Stomach (tissue), 9 donors: ENCODE data around the gene CCDC169. TPM values are rescaled to one million over a fixed set of nuclear protein-coding genes. Genes with fewer than 3 reads are reported as not detected.

Experiments used
- DNase-seq, 2 donors: peaks; one replicate each; pipeline versions ENCODE4 v3.0.0 to v3.0.0-alpha.2; 2013 to 2019
- H3K27ac ChIP-seq, 5 donors: fragments of 200-600 bp in 4 of 5; sonication (generic) in 4 of 5; one replicate each; pipeline ENCODE4 v1.5.1; 2013 to 2019; ENCODE audit warnings: mild to moderate bottlenecking in 1 of 5, moderate library complexity in 1 of 5
- H3K27me3 ChIP-seq, 3 donors: fragments of 200-600 bp; sonication (generic); one replicate each; pipeline ENCODE4 v1.5.1; 2017 to 2019; ENCODE audit warnings: mixed run types in 1 of 3
- H3K36me3 ChIP-seq, 4 donors: fragments of 200-600 bp; sonication (generic); 1 replicate in 3 of 4; 2 replicates in 1 of 4; pipeline ENCODE4 v1.5.1; 2016 to 2019
- H3K4me1 ChIP-seq, 4 donors: fragments of 200-600 bp; sonication (generic); one replicate each; pipeline ENCODE4 v1.5.1; 2016 to 2019
- H3K4me3 ChIP-seq, 4 donors: fragments of 200-600 bp; sonication (generic) in 3 of 4; one replicate each; pipeline ENCODE4 v1.5.1; 2016 to 2019; ENCODE audit warnings: mild to moderate bottlenecking in 1 of 4
- H3K9me3 ChIP-seq, 4 donors: fragments of 200-600 bp; sonication (generic); one replicate each; pipeline ENCODE4 v1.5.1; 2016 to 2019
- CTCF ChIP-seq, 7 experiments: fragments of 450-650 bp in 4 of 7; fragments of 200-600 bp in 3 of 7; sonication (generic) in 3 of 7; IDR thresholded peaks; one replicate each; pipeline ENCODE4 v1.5.1; 2016 to 2019; ENCODE audit warnings: antibody characterized with exemption in 7 of 7, control low read depth in 2 of 7, mild to moderate bottlenecking in 1 of 7
- EP300 ChIP-seq: sonication (generic); formaldehyde crosslinking; IDR thresholded peaks from one replicate; pipeline ENCODE4 v1.6.1; 2017; ENCODE audit warnings: antibody characterized with exemption
- POLR2A ChIP-seq, 4 donors: fragments of 450-650 bp; IDR thresholded peaks; one replicate each; pipeline ENCODE4 v1.6.1; 2016; ENCODE audit warnings: antibody characterized with exemption in 4 of 4, control low read depth in 2 of 4, mild to moderate bottlenecking in 1 of 4, moderate library complexity in 1 of 4
- POLR2AphosphoS5 ChIP-seq, 3 donors: sonication (generic); formaldehyde crosslinking; IDR thresholded peaks; one replicate each; pipeline ENCODE4 v1.6.1; 2016; ENCODE audit warnings: antibody characterized with exemption in 3 of 3
- WGBS, 5 donors: extraction: QIAGEN DNeasy Blood & Tissue Kit in 3 of 5; methylation state at CpG; one replicate each; pipeline versions ENCODE4 v1.1.5 to v1.1.7; 2013 to 2018; 5-methylcytosine and 5-hydroxymethylcytosine counted together
- intact Hi-C: fragments of 100-400 bp; cut with DNase I; formaldehyde crosslinking; loops from one replicate; pipeline ENCODE4 v1.15.1; 2023; ENCODE audit warnings: low total_unique reads
- polyA plus RNA-seq, 3 donors: library from polyadenylated mRNA; stranded (reverse); fragments of 200-250 nt; gene quantifications; one replicate each; pipeline ENCODE4 v1.2.3, GENCODE V29; 2013
- total RNA-seq, 5 donors: library from RNA; depleted of rRNA; stranded (reverse); fragments of >200 nt; gene quantifications; one replicate each; pipeline versions ENCODE4 v1.1.0 to v1.2.3, GENCODE V29; 2014 to 2016
- donor health status: healthy with polysubstance abuse.
- donor health status: Bipolar disorder and iron deficiency.
- donor health status: healthy.

Gene CCDC169
- total and polyA plus RNA-seq, 8 donors, result 0.43 to 3.3 (median 1.8) TPM; not detected in 3

GRCh38 chr13:36251526-36251925 lies 46.1 kb downstream of the CCDC169 start:
- no peak overlapping the region for H3K4me3 ChIP-seq
- no peak for TF ChIP-seq CTCF (IDR thresholded peaks at IDR 0.05)
- TF ChIP-seq POLR2AphosphoS5 (IDR thresholded peaks at IDR 0.05), result no peak
- TF ChIP-seq POLR2A (IDR thresholded peaks at IDR 0.05), result no peak
- TF ChIP-seq EP300, result no peak
- no peak for DNase-seq
- H3K4me1 ChIP-seq, result no peaks in the 10 kb centered on the region
- no peak overlapping the region for H3K27ac ChIP-seq
- H3K9me3 ChIP-seq, result peaks cover 0 to 10% (median 6%) of the 10 kb centered on the region in 4 donors
- H3K36me3 ChIP-seq, result peaks cover 0 to 20% (median 0%) of the 10 kb centered on the region in 4 donors
- intact Hi-C loops, result no loop called here
- H3K27me3 ChIP-seq, result no peaks in the 10 kb centered on the region

GRCh38 chr13:36251017-36251416 lies 46.6 kb downstream of the CCDC169 start:
- TF ChIP-seq EP300 (no peak), POLR2A (IDR thresholded peaks at IDR 0.05) (no peak), CTCF (IDR thresholded peaks at IDR 0.05) (no peak), POLR2AphosphoS5 (IDR thresholded peaks at IDR 0.05) (no peak)
- intact Hi-C loops, result no loop called here
- H3K27me3 ChIP-seq, result no peaks in the 10 kb centered on the region

GRCh38 chr13:36248700-36249099 lies 48.9 kb downstream of the CCDC169 start:
- no peaks in the 10 kb centered on the region for H3K27me3 ChIP-seq
- no peak overlapping the region for H3K27ac ChIP-seq
- no peaks in the 10 kb centered on the region for H3K4me1 ChIP-seq
- no peak overlapping the region for H3K4me3 ChIP-seq
- intact Hi-C loops, result no loop called here
- TF ChIP-seq POLR2AphosphoS5 (IDR thresholded peaks at IDR 0.05), result no peak
- TF ChIP-seq POLR2A (IDR thresholded peaks at IDR 0.05), result no peak
- no peak for TF ChIP-seq CTCF (IDR thresholded peaks at IDR 0.05)
- no peak for TF ChIP-seq EP300
- H3K36me3 ChIP-seq, result peaks cover 0 to 26% (median 0%) of the 10 kb centered on the region in 4 donors
- H3K9me3 ChIP-seq, result peaks cover 0 to 12% (median 8%) of the 10 kb centered on the region in 4 donors
- DNase-seq, result no peak

More at GRCh38 chr13:36251017-36251416, 46.6 kb downstream of the CCDC169 start:
- H3K4me3 ChIP-seq, result no peak overlapping the region
- DNase-seq, result no peak
- no peaks in the 10 kb centered on the region for H3K4me1 ChIP-seq
- H3K36me3 ChIP-seq, result peaks cover 0 to 25% (median 0%) of the 10 kb centered on the region in 4 donors
- H3K27ac ChIP-seq, result no peak overlapping the region
- WGBS, 5 donors, result 74 to 88% (median 84%) methylated on average over 4 of the region's 4 CpGs
- peaks cover 0 to 12% (median 8%) of the 10 kb centered on the region in 4 donors for H3K9me3 ChIP-seq

GRCh38 chr13:36244990-36245389 lies 52.6 kb downstream of the CCDC169 start:
- no peak overlapping the region for H3K4me3 ChIP-seq
- H3K9me3 ChIP-seq, result peaks cover 0 to 12% (median 8%) of the 10 kb centered on the region in 4 donors
- intact Hi-C loops, result no loop called here
- H3K27ac ChIP-seq, result no peak overlapping the region
- no peaks in the 10 kb centered on the region for H3K4me1 ChIP-seq
- H3K27me3 ChIP-seq, result no peaks in the 10 kb centered on the region
- no peak for TF ChIP-seq CTCF (IDR thresholded peaks at IDR 0.05)
- no peak for TF ChIP-seq POLR2AphosphoS5 (IDR thresholded peaks at IDR 0.05)
- no peak for TF ChIP-seq POLR2A (IDR thresholded peaks at IDR 0.05)
- no peak for TF ChIP-seq EP300
- no peak for DNase-seq
- peaks cover 0 to 26% (median 0%) of the 10 kb centered on the region in 4 donors for H3K36me3 ChIP-seq
- WGBS, 5 donors, result 73 to 86% (median 76%) methylated on average over 1 of the region's 1 CpG
